NCI-H748 (cell line): ENCODE measurements around the gene GFRA1.

Experiments used
- DNase-seq: peaks from one replicate; lab custom pipeline; 2025; ENCODE audit not compliant: unreplicated experiment; lab: John Stamatoyannopoulos, UW

Gene GFRA1

DNA sequence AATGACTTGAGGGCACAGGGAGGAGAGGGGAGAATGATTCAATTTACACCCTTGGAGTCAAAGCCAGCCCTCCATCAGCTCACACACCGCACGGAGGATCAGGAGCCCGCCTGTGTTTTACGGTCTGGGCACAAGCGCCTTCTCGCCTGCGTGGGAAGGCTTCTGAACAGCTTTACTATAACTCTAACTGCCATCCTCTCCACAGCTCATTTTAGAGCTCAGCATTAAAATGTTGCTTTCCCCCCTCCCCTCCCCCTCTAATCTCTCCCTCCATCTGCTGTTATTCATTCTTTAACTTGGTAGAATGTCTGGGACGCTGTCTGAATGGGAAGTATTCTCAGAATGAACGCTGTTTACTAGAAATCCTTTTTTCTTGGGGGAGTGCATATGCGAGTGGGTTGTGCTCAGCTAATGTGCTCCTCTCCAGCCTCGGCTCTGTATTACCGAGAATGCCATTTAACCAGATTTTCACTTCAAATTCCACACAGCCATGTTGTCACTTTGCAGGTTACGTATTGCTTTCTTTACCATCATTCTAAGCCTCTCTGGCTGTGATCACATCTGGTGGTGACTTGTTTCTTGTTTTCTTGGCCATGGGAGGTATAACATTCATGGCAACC, 140.1 kb downstream of the GFRA1 start:
- no peak for DNase-seq

DNA sequence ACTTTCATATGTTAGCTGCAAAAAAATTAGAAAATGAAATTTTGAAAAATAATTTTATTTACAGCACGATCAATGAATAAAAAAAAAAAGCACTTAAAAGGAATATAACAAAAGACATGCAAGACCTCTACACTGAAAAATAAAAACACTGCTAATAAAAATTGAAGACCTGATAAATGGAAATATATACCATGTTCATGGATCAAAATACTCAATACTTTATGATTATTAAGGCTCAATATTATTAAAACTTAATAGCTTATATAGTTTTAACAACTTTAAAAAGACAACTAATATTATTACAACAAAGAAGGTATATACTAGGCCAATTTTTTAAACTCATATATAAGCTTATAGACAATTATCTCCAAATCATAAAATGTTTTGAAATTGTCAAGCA, 143.0 kb downstream of the GFRA1 start:
- no peak for DNase-seq

DNA sequence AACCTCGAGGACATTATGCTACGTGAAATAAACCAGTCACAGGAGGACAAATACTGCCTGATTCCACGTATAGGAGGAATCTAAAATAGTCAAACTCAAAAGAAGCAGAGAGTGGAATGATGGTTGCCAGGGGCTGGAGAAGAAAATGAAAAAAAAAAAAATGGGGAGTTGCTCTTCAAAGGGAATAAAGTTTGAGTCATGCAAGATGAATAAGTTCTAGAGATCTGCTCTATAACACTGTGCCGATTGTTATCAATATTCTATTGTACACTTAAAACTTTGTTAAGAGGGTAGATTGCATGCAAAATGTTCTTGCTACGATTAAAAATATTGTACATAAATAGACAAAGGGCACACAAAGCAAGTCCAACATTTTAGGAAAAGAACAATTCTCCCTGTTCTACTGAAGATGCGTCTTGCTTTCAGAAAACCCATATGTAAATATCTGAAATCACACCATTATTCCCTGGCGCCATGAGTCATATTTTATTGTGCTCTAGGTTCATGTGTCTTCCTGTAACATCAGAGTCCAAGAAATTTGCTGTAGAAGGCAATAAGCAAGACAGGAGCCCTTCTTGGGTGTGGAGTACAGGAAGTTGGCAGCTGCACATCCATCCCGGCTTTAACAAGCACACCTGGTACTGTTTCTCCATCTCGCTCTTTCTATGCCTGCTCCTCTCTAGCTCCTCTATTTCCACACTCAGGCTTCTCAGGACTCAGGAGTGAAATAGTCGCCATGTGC, 145.9 kb downstream of the GFRA1 start:
- DNase-seq, result no peak

DNA sequence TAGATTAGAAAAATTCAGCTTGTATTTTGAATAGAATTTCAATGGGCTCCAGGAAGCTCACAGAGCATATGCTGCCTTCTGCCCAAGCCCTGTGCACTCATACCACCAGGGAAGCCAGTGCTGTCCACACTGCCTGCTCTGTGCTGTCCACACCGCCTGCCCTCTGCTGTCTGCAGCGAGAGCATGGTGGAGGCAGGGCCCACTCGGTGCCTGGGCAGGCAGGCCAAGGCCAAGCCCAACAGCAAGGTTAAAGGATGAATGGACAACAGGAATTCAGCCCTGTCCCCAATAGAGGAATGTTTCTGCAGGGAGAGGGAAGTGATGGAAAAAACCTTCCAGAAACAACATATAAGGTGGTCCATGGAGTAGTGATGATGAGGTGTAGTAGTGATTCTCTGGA, 146.8 kb downstream of the GFRA1 start:
- no peak for DNase-seq

DNA sequence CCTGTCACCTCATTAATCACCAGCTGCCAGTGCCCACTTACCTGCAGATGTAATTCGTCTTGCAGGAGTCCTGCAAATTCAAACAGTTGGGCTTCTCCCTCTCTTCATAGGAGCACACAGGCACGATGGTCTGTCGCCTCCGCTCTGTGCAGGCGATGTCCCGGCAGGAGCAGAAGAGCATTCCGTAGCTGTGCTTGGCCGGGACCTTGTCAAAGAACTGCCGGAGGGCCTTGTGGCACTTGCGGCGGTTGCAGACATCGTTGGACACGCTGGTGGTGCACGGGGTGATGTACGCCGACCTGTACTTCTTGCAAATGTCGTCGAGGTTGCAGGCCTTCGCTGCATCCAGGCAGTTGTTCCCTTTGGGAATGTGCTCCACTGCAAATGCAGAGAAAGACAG, 147.8 kb downstream of the GFRA1 start:
- DNase-seq, result no peak

DNA sequence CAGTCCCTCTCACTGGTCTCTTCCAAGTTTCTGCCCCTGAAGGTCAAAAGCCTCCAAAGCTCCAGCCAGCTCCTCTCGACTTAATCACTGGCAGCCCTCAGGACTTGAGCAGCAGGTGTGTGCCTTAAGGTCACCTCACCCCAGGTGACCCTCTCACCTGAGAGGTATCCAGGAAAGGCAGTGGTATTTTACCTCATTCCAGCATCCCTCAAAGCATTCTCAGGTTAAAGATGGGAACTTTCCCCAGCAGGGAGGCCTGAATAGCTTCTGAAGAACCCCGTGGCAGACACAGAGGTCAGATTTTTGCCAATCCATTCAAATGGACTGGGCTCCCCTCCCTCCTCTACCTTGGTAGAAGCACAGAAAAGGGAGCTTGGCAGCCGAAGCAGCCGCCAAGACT, 148.2 kb downstream of the GFRA1 start:
- no peak for DNase-seq

DNA sequence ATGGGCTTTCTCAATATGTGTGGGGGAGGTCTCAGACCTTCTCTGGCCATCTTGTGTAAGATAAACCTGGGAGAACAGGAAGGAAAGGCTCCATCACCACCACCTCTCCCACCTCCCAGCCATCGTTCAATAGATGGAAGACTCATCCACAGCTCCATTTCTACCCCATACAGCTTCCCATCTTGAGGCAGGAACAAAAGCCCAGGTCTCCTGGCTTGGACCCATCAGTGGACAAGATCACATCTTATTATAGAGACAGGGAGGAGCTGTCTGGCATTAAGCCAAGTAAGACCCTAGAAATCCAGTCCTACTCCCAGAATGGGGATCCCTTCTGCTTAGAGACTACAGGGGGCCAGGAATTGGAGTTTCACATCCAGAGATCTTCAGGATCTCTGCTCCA, 150.3 kb downstream of the GFRA1 start:
- DNase-seq, result no peak

DNA sequence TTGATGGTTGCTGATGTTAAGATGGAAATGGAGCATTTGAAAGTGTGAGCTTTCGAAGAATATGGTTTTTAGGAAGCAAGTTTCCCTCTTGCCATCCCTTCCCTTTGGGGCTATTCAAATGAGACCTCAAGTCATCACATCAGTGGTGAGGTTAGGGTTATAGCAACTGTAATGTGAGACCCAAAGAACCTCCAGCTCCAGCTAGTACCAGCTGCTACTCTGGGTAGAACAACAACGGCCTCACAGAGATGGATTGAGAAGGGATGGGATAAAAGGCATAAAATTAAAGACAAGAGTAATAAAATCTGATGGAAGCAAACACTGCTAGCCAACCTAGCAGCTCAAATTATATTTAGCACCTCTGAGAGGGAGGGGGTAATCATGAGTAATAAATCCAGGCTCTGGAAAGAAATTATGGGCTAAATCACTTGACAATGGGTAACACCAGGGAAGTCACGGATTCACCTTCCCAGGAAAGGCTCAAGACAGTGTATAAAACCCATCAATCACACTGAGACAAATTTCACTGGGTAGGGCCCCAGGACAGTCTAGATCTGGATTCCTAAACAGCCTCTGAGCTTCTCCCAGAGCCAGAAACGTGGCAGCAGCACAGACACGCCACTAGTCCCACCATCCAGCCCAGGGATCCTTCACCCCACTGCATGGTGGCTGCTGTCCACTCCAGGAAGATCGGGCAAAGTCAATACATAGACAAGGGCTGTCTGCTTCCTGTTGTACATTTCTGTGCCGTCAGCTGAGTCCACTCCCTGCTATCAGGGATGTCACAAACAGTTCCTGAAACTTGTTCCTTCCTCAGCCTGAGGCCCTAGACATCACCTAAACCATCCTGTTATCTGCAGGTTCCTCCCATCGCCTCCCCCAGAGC, 151.1 kb downstream of the GFRA1 start:
- DNase-seq, result no peak

DNA sequence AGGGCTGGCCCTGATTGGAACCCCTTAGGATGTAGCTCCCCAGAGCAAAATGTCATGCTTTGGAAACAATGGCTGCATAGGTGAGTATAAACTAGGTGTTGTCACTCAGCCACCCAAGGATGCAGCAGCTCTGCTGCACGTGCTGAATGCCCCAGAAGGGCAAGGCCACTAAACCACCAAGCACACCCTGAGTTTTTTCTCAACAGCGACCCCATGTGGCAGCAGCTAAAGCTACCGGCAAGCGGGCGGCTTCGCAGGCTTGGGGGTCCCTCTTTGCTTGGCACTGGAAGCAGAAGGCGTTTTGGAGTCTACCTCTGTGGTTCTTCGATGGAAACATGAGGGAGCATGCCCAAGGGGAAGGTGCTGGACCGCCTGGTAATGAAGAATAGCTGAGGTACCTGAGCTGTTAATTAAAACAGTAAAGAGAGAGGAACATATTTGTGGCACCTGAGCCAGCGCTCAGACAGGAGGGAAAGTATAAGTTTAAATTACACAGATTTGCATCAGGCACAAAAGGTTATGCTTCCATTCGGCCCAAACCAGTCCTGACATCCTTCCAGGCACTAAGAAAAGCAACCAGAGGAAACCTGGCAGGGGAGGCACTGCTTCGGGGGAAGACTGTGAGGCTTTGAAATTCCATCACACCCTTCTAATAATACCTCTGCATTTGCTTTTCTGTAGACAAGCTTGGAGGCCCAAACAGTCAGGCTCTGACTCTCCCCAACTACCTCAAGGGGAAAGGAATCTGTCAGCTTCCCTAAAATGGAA, 152.1 kb downstream of the GFRA1 start:
- no peak for DNase-seq

DNA sequence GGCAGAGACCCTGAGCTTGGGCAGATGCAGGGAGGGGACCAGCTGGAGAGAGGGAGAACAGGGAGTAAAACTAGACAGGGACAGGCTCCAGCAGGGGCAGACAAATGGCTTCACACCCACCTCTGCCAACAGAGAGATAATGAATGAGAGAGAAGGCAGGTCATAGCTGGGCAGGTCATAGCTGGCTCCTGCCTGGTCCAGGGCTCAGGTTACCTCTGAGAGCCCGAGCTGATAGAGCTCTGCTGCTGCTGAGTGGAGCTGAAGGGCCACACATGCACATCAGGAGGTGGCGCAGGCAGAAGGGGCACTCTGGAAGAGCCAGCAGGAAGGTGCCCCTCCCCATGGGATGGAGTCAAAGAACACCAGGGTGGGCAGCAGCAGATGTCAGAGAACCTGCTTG, 154.2 kb downstream of the GFRA1 start:
- no peak for DNase-seq

DNA sequence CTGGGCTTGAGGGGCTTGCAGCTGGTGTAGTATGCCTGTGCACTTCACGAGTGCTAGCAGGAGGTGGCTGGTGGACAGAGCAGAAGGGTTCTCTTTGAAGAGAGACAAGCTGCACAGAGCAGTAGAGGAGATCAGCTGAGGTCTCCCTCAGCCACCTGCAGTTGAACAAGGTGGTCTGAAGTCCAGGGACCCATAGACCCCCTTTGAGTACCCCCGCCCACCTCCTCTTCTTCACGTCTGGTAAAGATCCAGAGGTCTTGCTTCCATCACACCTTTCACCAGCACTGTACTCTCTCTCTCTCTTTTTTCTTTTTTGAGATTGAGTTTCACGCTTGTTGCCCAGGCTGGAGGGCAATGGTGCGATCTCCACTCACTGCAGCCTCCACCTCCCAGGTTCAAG, 157.2 kb downstream of the GFRA1 start:
- no peak for DNase-seq

DNA sequence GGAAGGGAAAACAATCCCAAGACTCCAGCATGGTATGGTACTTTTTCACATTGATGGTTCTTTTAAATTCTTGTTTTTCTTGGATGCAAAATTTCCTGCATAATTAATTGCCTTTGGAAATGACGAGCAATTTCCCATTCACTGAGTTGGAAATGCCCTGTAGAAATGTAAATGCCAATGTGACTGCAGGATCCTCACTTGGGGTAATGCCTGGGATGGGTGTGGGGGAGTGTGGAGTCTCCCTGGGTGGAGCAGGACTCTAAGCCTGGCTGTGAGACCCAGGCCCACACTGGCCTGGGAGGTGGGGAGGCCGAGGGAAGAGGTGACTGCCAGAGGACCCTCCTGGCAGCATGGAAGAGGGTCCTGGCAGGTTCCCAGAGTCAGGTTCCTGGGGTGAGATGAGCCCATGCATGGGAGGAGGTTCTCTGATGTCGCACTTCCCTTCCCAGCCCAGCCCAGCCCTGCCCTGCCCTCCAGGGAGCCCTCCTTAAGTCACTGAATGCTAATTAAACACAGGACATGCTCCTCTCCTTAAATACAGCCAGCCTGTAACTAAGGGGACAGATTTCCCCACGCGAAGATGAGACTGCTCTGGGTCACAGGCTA, 157.9 kb downstream of the GFRA1 start:
- DNase-seq, result no peak

DNA sequence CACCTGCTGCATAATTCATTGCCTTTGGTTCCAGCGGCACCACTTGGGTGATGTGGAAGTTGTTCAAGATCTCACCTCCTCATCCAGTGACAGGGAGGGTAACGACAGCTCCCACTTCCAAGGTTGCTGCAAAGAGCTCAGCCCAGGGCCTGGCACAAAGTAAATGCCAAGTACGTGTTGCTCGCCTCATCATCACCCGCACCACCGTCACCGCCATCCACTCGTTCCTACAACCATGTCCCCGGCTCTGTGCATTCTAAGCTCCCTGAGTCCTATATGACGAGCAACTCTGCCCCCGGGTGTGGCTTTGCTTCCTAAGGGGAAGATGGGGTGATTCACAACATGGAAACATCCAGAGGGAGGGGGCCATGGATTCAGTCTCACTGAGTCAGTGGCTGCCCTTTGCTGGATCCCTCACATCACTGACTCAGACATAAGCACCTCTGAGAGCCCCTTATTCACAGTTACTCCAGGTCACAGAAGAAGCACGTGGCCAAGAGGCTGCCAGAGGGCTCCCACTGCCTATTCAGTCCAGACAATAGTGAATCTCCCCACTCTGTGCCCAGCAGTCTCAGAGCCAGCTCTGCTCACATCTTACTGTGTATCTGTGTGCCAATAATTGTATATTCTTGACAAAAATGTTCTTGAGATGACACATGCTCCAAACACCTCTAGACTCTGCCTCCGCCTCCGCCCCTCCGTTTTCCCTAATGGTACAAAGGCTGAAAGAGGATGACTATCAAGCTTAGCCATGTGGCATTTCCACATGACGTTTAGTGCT, 159.1 kb downstream of the GFRA1 start:
- no peak for DNase-seq

DNA sequence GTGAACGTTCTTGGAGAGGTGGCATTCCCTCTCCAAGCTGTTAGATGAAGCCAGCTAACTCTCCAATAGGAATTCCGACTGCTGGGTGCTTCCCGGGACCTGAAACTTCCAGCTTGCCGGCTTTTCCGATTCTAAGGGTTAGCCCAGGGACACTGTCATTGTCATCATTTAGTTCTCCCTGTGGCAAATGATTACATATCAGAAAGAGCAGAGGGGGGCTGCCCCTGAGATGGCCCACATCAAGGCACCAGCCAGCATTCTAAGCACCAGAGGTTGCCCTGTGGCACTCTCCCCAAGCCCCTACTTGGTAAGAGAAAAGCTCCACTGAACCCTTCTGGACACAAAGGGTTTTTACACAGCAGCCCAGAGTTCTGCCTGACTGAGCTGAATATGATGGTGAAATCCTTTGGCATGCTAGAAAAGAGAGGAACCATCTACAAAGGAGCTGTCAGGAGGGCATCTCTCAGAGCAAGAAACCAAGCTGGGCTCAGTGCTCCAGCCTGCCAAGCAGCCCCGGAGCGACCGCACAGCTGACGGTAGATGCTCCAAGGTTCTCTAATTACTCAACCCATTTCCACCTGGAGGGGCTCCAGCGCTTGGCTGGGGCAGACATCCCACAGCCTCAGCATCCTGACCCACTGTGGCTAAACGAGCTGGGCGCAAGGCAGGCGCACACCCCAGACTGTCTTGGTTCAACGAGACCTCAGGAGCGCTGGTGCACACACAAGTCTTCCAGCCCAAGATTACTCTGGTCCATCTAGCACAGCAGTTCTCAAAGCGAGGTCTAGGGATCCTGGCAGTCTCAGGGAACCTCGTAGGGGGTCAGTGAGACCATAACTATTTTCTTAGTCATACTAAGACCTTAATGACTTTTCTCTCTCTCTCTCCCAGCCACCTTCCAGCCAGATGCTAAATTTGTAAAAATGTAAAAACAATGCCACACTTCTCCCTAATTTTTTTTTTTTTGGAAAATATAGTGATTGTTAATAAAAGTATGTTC, 160.5 kb downstream of the GFRA1 start:
- DNase-seq, result no peak

DNA sequence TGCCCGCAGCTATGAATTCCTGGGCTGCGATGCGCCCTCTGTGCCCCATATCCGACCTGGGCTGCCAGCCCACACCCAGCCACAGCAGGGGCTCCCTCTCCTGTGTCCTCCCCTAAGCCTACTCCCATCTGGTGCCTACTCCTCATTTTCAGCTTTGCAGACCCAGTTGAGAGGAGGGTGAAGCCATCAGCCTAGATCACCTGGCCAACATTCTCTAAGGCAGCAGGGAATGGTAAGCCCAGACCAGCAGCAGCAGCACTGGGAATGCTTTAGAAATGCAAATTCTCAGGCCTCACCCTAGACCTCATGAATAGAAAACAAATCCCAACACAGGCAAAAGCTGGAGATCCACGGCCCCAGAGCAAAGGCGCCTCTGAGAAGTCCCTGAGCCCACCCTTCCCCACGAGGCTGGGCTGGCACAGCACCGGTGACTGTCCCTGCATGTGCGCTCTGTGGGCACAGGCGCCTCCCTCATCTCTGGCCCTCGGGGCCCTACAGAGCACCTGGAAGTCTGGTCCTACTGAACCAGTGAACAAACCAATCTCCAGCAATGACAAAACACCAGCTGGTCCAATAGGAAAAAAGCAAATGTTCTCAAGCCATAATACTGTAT, 161.4 kb downstream of the GFRA1 start:
- DNase-seq, result no peak

DNA sequence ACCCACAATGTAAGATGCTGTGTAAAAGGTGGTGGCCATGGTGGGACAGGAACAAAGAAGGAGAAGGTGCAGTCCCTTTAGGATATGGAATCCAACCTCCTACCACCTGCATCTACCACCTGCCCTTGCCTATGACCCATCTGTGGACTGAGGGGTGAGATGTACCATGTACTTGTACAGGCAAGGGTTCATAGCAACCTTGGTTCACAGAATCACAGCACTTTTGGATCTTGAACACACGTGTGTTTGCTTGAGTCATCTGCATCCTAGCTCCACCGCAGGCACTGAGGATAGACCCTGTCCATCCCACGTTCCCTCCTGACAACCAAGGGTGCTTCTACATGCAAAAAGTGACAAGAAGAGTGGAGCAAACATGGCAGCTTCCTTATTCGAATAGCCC, 162.3 kb downstream of the GFRA1 start:
- no peak for DNase-seq

DNA sequence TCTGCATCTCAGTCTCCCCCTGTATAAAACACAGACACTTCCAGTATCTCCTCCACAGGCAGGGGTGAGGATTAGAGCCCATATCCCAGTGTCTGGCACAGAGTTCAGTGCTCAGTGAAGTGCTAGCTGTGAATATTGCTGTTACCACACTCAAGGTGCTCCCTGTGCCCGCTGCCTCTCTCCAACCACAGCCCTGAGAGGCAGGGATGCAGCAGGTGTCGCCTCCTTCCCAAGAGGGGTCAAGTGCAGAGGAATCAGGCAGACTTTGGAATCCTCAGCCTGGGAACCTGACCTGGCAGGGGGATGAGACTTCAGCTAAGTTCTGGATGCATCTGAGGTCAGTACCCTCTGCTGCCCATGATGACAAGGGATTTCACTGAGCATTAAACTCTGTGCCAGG, 163.1 kb downstream of the GFRA1 start:
- no peak for DNase-seq

DNA sequence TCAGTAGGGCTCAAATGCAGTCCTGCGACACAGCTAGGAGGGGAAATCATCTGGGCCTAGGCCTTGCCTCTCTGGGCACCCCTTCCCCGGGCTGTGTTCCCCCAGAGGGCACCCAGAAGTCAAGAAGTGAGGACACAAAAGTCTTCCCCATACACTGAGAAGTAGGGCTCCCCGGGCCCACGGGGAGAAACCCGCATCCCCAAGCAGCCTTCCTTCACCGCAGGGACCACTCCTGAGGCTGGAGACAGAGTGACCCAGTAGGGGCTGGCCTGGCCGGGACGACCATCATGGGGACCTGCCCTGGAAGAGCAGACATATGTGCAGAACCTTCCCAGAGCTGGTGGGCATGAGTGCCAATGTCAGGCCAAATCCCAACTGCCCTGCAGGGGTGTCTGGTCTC, 163.5 kb downstream of the GFRA1 start:
- no peak for DNase-seq
